Subcutaneous abdominal adipose tissue (tissue), 5 donors: ENCODE measurements around the gene EFL1.
"Not testable (repeated sequence)": the region's sequence is repeated elsewhere in the genome, so short reads cannot be mapped to it uniquely, and the experiment has no call there.

ENCODE experiments used
- H3K27ac ChIP-seq: one replicate; pipeline ENCODE4 v1.7.0; 2013; ENCODE audit warnings: low read depth, mild to moderate bottlenecking, inconsistent platforms, low read length, moderate library complexity
- H3K27me3 ChIP-seq, 5 donors: one replicate each; pipeline ENCODE4 v1.7.0; 2013; ENCODE audit warnings: low read length in 5 of 5, inconsistent platforms in 1 of 5; ENCODE audit not compliant: control insufficient read depth in 5 of 5, insufficient read depth in 4 of 5
- H3K36me3 ChIP-seq, 5 donors: one replicate each; pipeline ENCODE4 v1.7.0; 2013; ENCODE audit warnings: low read length in 5 of 5; ENCODE audit not compliant: control insufficient read depth in 5 of 5, insufficient read depth in 5 of 5
- H3K4me1 ChIP-seq, 5 donors: one replicate each; pipeline ENCODE4 v1.7.0; 2013; ENCODE audit warnings: low read length in 5 of 5, mild to moderate bottlenecking in 3 of 5, moderate library complexity in 1 of 5; ENCODE audit not compliant: control insufficient read depth in 5 of 5, insufficient read depth in 5 of 5
- H3K4me3 ChIP-seq, 5 donors: one replicate each; pipeline ENCODE4 v1.7.0; 2013; ENCODE audit warnings: low read length in 5 of 5, low read depth in 1 of 5
- H3K9ac ChIP-seq, 5 donors: one replicate each; pipeline ENCODE4 v1.7.0; 2013; ENCODE audit warnings: low read length in 5 of 5, mild to moderate bottlenecking in 4 of 5, moderate library complexity in 3 of 5
- H3K9me3 ChIP-seq, 5 donors: one replicate each; pipeline ENCODE4 v1.7.0; 2013; ENCODE audit warnings: low read length in 5 of 5; ENCODE audit not compliant: control insufficient read depth in 5 of 5
- donor health status: healthy.
- donor health status: healthy.
- donor health status: healthy.
- donor health status: healthy.
- donor health status: healthy.

The EFL1 gene

DNA sequence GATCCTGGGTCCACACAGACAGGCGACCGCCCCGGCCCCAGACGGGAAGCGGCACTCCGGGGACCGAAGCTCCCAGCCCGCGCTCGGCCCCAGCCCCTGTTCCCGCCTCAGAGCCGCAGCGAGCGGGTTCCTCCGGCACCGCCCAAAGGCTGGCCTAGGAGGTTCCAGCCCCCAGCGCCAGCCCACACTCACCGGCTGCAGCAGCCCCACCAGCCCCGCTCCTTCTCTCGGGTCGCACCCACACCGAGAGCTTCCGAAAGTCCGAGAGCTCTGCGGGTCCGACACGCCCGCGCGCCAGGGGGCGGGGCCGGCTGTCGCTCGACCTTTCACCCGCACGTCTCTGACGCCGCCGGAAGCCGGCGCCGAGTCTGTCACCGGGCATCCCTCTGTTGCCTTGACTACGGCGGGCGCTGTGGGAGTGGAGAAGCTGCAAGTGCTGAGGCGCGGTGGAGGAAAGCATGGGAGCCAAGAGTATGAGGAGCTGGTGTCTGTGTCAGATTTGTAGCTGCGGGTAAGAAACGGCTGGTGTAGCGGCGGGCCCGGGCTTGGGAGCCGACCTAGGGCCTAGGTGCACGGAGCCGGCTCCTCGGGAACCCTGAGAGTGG, at the start of gene EFL1, which contains the start of gene SAXO2:
EFL1 (minus strand) TSS at position 313 of the 605 bp plus-strand sequence. CDS start 956 bp downstream, outside the sequence.
SAXO2 (plus strand) TSS at position 397 of the 605 bp plus-strand sequence; CDS start at position 459, 62 bp downstream.
- H3K36me3 ChIP-seq, result peaks cover 2 to 12% (median 7%) of the 10 kb centered on the region in 5 donors
- H3K9ac ChIP-seq, result peak within 1 kb of the TSS; percentile 16 to 86 (median 74)
- H3K4me3 ChIP-seq, result peak within 1 kb of the TSS; percentile 79 to 91 (median 85)
- peak within 1 kb of the TSS; percentile 86 for H3K27ac ChIP-seq
- H3K4me1 ChIP-seq, result peaks cover 0 to 25% (median 17%) of the 10 kb centered on the region in 5 donors
- no peaks in the 10 kb centered on the region for H3K9me3 ChIP-seq
- no peaks in the 10 kb centered on the region for H3K27me3 ChIP-seq

DNA sequence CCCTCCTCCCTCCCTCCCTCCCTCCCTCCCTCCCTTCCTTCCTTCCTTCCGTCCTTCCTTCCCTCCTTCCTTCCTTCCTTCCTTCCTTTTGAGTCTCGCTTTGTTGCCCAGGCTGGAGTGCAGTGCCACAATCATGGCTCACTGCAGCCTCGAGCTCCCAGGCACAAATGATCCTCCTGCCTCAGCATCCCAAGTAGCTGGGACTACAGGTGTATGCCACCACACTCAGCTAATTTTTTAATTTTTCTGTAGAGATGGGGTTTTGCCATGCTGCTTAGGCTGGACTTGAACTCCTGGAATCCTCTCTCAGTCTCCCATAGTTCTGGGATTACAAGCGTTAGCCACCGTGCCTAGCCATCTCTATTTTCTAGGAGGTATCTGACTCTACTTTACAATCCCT, 48.8 kb upstream of the EFL1 start:
- H3K27ac ChIP-seq, H3K36me3 ChIP-seq, H3K9ac ChIP-seq, H3K4me3 ChIP-seq, H3K9me3 ChIP-seq, H3K4me1 ChIP-seq, H3K27me3 ChIP-seq: not testable (repeated sequence)

DNA sequence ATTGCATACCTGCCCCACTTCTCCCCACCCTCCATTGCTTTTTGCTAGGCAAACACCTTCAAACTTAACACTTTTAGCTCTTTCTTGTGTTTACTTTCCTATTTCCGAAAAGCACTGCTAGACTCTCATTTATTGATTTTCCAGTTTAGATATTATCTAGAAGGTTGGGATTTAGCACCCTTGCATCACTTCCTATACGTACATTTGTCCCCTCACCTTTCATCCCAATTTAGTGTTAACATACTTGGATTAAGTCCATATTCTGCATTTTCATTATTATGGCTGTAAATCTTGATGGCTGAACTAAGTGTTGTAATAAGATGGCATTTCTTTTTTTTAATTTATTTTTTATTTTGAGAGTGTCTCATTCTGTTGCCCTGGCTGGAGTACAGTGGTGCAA, 47.3 kb upstream of the EFL1 start:
- no peak overlapping the region for H3K27ac ChIP-seq
- H3K9ac ChIP-seq, result no peak overlapping the region
- peaks cover 0 to 8% (median 0%) of the 10 kb centered on the region in 5 donors for H3K9me3 ChIP-seq
- H3K36me3 ChIP-seq, result no peaks in the 10 kb centered on the region
- no peaks in the 10 kb centered on the region for H3K4me1 ChIP-seq
- H3K27me3 ChIP-seq, result peaks cover 0 to 2% (median 0%) of the 10 kb centered on the region in 5 donors
- H3K4me3 ChIP-seq, result no peak overlapping the region

DNA sequence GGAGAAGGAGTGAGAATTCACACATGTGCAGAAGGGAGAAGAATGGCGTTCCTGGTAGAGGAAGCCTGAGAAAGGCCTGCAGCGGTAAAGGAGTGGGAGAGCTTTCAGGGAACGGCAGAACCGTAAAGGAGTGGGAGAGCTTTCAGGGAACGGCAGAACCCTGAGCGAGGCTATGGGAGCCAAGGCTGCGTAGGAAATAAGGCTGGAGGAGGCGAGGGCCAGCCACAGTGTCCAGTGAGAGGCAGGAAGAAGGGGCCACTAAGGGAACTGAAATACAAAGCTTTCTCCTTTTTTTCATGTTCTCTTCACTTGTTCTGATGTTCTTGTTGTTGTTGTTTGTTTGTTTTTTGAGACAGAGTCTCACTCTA, 45.2 kb upstream of the EFL1 start:
- H3K9me3 ChIP-seq, result peaks cover 0 to 8% (median 0%) of the 10 kb centered on the region in 5 donors
- no peaks in the 10 kb centered on the region for H3K4me1 ChIP-seq
- H3K9ac ChIP-seq, result no peak overlapping the region
- no peaks in the 10 kb centered on the region for H3K27me3 ChIP-seq
- H3K36me3 ChIP-seq, result no peaks in the 10 kb centered on the region
- no peak overlapping the region for H3K4me3 ChIP-seq
- no peak overlapping the region for H3K27ac ChIP-seq

DNA sequence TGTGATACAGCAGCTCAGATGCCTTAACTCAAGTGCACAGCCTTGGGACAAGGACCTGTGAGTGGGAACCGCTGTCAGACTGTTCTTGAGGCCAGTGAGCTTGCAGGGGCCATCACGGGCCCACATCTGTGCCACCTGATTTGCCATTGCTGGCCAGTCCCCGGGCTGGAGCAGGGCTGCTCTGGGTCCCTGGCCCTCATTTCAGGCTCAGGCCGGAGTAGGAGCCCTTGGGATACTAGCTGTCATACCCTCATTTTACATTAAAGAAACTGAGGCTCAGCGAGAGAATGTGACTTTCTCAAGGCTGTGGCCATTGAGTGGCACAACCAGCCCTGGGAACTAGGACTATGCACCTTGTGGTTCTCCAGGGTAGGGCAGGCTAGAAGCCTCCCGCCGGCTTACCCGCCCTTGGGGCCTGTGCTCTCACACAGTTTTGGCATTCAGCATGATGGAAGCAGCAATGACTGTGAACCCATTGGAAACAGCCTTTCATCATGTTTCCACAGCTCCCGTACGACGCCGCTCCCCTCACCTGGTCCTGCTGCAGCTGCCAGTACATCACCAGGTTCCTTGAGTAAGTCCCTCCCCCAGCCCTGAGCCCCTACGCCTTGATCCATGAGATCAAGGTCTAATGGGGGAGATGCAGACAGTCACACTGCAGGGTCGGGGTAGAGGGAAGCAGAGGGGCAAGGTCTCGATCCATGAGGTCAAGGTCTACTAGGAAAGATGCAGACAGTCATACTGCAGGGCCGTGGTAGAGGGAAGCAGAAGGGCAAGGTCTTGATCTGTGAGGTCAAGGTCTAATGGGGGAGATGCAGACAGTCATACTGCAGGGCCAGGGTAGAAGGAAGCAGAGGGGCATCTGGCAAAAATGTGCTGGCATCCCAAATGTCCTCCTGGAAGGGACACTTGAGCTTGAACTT, 44.5 kb upstream of the EFL1 start:
- no peak overlapping the region for H3K4me3 ChIP-seq
- no peaks in the 10 kb centered on the region for H3K27me3 ChIP-seq
- peaks cover 0 to 8% (median 0%) of the 10 kb centered on the region in 5 donors for H3K9me3 ChIP-seq
- H3K27ac ChIP-seq, result no peak overlapping the region
- no peaks in the 10 kb centered on the region for H3K4me1 ChIP-seq
- H3K36me3 ChIP-seq, result no peaks in the 10 kb centered on the region
- H3K9ac ChIP-seq, result no peak overlapping the region

DNA sequence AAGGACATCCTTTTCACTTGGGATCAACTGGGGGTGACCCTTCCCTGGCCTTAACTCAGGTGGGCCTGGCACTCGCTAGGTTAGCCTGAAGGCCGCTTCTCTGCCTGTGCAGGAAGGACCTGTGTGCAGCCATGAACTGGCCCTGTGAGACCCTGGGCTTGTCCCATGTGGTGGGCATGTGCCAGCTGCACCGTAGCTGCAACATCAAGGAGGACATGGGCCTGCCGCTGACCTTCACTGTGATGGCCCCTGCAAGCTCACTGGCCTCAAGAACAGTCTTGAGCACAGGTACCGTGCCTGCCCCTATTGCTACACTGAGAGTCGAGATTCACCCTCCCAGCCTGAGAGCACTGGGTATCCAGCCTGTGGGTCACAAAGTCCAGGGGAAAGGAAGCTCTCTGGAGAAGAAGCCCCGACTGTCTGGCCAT, 43.1 kb upstream of the EFL1 start:
- Histone ChIP-seq H3K27me3 (peaks cover 0 to 6% (median 0%) of the 10 kb centered on the region in 5 donors), H3K27ac (no peak overlapping the region), H3K9me3 (peaks cover 0 to 8% (median 0%) of the 10 kb centered on the region in 5 donors), H3K4me3 (no peak overlapping the region), H3K36me3 (no peaks in the 10 kb centered on the region), H3K9ac (no peak overlapping the region), H3K4me1 (no peaks in the 10 kb centered on the region)

DNA sequence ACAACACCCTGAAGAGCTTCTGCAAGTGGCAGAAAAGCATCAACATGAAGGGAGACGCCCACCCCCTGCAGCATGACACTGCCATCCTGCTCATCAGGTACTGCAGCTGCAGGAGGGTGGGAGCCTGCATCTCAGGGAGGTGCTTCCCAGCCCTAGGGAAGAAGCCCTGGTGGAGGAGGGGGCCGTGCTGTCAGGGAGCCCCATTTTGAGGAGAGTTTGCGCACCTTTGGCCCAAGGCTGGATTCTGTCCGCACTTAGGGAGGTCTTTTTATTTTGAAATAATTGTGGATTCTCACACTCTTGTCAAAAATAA, 42.2 kb upstream of the EFL1 start:
- Histone ChIP-seq H3K27ac (no peak overlapping the region), H3K9me3 (no peaks in the 10 kb centered on the region), H3K4me1 (no peaks in the 10 kb centered on the region), H3K27me3 (peaks cover 0 to 6% (median 0%) of the 10 kb centered on the region in 5 donors), H3K4me3 (no peak overlapping the region), H3K36me3 (no peaks in the 10 kb centered on the region), H3K9ac (no peak overlapping the region)

DNA sequence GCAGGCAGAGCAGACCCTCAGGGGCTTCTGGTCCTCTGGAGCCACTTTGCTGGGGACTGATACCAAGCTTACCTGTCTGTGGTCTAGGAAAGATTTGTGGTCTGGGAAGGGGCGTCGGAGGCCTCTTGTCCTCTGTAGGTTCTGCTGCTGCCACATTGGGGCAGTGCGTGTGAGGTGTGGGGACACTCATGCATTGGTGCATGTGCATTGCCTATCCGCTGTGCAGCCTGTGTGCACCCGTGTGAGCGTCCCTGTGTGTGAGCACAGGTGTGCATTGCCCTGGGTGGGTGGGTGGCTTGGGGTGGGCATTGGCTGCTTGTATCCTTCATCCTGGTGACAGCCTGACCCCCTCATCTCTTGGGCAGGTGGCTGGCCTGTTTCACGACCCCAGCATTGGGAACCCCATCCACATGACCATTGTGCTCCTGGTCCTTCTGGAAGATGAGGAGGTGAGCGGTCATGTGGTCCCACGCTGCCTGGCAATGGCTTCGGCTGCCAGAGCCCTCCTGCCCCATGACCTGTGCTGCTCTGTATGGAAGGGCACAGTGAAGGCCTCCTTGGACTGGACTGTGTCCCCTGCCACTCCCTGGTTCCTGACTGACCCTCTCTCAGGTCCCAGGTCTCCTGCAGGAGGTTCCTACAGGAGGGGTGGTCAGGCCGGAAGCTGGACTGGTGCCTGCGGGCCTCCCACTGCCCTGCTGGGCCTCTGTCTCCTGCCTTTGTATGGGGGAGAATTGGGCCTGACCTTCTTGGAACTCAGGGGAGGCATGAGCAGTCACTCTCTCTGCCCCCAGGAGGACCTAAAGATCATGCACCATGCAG, 41.6 kb upstream of the EFL1 start:
- H3K27me3 ChIP-seq, result peaks cover 0 to 6% (median 0%) of the 10 kb centered on the region in 5 donors
- no peak overlapping the region for H3K9ac ChIP-seq
- no peaks in the 10 kb centered on the region for H3K9me3 ChIP-seq
- H3K4me3 ChIP-seq, result no peak overlapping the region
- no peak overlapping the region for H3K27ac ChIP-seq
- no peaks in the 10 kb centered on the region for H3K4me1 ChIP-seq
- H3K36me3 ChIP-seq, result no peaks in the 10 kb centered on the region

DNA sequence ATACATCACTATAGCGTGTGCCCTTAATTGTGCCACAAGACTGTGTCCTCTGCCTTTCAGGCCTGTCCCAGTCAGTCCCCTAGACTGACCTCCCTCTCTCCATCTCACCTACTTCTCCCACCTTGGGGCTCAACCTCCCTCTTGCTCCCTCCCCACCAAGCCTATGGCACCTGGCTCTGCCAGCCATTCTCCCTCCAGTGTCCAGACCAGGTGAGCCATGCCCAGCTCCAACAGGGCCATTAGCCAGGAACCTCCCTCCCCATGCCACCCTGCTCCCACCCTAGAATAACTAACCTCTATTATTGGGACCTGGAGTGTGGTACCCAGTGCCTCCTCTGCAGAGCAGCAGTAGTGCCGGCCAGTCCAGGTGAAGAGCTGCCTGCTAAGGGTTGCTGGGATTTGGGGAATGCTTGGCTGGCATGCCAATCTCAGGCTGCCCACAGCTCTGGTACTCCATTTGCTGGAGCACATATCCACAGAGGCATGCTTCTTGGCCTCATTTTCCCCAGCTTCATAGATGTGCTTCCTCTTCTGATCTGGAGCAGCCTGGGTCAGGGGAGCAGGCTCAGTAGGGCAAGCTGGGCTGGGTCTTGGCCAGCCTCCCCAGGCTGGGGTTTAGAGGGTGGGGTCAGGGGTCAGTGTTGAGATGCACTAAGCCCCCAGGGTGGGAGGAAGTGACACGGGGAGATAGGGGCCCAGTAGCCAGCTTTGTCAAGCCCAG, 38.9 kb upstream of the EFL1 start:
- H3K4me3 ChIP-seq, result no peak overlapping the region
- no peak overlapping the region for H3K9ac ChIP-seq
- no peaks in the 10 kb centered on the region for H3K4me1 ChIP-seq
- H3K27ac ChIP-seq, result no peak overlapping the region
- H3K36me3 ChIP-seq, result no peaks in the 10 kb centered on the region
- no peaks in the 10 kb centered on the region for H3K9me3 ChIP-seq
- peaks cover 0 to 16% (median 4%) of the 10 kb centered on the region in 5 donors for H3K27me3 ChIP-seq
